AG09319 (cell line): Measurements from ENCODE around the gene TBC1D7.

ENCODE experiments used
- DNase-seq: peaks from one replicate; pipeline ENCODE4 v3.0.0-alpha.2; 2010; ENCODE audit warnings: low read depth; ENCODE audit errors: extremely low read depth
- TF ChIP-seq, protein P1 (sequence below): IDR thresholded peaks from 2 replicates; pipeline ENCODE4 v1.5.1; 2011; ENCODE audit warnings: low read depth, mild to moderate bottlenecking, inconsistent platforms, low read length, moderate library complexity

The TBC1D7 gene

DNA sequence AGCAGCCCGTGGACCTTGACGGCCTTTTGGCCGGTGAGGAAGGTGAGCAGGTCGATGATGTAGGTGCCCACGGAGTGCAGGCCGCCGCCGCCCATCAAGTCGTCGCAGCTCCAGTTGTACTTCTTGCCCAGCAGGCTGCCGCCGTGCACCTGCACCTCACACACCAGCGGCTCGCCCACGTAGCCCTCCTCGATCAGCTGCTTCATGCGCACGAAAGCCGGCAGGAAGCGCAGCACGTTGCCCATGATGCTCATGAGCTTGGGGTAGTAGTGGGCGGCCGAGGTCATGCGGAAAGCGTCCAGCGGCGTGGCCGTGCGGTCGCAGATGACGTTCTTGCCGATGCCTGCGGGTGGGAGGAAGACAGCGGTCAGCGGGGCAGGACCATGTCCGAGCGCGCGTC is 37.0 kb upstream of the TBC1D7 start:
- TF ChIP-seq, protein P1, sequence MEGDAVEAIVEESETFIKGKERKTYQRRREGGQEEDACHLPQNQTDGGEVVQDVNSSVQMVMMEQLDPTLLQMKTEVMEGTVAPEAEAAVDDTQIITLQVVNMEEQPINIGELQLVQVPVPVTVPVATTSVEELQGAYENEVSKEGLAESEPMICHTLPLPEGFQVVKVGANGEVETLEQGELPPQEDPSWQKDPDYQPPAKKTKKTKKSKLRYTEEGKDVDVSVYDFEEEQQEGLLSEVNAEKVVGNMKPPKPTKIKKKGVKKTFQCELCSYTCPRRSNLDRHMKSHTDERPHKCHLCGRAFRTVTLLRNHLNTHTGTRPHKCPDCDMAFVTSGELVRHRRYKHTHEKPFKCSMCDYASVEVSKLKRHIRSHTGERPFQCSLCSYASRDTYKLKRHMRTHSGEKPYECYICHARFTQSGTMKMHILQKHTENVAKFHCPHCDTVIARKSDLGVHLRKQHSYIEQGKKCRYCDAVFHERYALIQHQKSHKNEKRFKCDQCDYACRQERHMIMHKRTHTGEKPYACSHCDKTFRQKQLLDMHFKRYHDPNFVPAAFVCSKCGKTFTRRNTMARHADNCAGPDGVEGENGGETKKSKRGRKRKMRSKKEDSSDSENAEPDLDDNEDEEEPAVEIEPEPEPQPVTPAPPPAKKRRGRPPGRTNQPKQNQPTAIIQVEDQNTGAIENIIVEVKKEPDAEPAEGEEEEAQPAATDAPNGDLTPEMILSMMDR: no peak
- DNase-seq: no peak

DNA sequence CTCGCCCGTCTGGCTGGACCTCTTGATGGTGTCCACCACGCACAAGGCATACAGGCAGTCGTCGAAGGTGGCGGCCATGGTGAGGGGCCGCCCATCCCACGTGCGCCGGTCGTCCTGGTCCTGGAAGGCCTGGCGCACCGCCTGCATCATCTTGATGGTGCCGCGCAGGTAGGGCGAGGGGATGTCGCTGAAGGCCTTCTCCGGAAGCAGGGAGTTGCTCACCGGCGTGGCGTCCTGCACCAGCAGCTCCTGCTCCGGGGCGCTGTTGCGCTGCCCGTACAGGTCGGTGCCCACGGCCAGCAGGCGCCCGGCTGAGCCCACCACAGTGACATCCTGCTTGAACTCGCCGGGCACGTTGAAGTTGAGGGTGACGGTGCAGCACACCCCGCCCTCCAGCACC is 36.5 kb upstream of the TBC1D7 start:
- TF ChIP-seq, protein P1: no peak
- DNase-seq: no peak

DNA sequence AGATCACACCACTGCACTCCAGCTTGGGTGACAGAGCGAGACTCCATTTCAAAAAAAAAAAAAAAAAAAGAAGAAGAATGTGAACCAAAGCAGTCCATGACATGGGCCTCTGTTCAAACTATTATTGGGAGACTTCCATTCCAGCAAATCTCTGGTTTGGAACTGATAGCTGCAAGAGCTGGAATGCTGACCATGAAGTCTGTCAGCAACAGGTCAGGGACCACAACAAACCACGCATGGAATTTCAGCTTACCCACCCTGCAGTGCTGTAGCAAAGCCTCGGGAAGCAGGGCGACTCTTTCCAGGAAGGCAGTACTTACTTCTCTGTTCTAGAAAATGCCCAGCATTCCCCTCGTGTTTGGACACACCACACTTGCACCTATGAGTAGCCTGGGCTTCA is 34.1 kb upstream of the TBC1D7 start:
- TF ChIP-seq, protein P1: no peak
- no peak for DNase-seq

DNA sequence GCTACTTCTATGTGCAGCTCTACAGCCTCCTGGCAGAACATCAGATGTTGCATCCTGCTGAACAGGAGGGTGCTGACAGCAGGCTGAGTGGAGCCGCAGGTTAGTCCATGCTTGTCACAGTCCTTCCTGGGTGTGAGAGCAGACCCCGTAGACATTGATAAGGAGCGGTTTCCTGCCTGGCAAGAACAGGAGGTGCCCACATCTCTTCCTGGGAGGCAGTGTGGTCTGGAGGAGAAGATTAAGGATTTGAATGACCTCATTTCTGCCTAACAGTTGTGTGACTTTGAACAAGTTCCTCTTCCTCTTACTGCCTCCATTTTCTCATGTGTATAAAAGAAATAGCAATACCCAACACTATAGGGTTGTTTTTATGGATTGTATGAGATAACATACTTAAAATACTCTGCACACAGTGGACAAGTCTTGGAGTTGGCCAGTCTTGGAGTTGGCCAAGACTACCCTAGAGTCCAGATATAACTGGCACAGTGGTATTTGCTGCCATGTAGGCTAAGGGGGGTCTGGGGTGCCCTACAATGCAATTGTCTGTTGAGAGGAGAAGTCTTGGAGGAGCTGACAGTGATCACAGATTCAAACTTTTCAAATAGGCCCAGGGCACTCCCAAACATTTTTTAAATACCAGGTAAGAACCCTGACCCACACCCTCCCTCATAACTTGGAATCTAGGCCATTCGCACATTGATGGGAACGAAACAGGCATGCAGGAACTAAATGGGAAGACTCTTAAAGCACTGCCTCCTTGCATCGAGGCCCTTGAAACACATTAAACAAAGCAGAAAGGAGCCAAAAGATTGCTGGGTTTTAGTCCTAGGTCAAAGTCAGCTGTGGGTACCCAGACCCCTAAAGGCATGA is 32.6 kb upstream of the TBC1D7 start:
- TF ChIP-seq, protein P1: no peak
- no peak for DNase-seq

DNA sequence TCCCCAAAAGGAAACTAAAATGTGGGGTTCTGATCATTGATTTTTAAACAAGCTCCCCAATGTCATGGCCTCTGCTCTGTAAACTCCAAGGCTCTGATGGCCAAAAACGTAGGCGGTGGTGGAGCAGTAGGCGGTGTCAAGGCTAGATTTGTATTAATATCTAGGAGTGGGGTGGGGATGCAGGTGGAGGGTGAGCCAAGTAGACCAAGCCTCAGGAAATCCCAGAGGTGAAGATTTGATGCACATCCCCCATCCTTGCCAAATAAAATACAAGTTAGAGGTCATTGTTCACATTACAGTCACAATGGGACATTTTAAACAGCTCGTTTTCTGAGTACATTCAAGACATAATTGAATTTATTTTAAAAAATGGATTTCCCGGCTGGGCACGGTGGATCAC is 30.9 kb upstream of the TBC1D7 start:
- no peak for DNase-seq
- TF ChIP-seq, protein P1: no peak

DNA sequence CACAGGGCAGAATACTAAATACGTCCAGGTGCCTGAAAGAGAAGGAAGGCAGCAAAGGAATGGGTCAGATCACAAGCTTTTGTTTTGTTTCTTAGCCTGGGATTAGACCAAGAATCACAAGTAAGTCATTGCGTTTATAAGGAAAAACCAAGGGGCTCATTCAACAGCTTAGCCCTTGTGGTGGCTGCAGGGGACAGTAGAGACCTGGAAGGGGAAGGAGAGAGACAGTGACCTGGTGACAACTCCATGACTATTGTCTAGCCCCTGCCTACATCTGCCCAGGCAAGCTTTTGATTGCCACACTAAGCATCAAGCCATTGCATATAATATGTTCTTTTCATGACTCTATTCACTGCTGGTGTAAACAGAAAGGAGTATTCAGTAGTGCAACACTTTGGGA is 30.2 kb upstream of the TBC1D7 start:
- DNase-seq: no peak
- TF ChIP-seq, protein P1: no peak

DNA sequence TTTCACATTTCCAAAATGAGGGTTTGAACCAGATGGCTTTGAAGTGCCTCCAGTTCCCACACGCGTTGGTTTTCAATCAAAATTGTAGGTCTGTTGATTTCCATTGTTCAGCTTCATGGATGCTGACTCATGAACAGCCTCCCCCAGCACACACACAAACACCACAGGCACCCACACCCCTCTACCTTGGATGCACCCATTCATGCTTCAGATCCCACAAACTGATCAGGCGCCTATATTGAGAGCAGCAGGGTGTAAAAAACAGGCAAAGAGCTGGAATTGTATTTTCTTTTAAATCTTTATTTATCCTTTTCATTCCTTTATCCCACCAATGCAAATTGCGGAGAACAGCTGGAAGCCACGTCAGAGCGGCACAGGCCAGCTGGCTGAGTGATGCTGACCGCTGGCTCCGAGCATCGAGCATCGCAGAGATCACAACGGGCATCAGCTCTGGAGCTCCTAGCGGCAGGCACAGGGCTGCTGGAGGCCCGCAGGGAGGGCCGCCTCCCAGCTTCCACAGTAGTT is 29.3 kb upstream of the TBC1D7 start:
- TF ChIP-seq, protein P1: peak; percentile 25
- no peak for DNase-seq
